ENCODE data around the gene CFAP54.

DNA sequence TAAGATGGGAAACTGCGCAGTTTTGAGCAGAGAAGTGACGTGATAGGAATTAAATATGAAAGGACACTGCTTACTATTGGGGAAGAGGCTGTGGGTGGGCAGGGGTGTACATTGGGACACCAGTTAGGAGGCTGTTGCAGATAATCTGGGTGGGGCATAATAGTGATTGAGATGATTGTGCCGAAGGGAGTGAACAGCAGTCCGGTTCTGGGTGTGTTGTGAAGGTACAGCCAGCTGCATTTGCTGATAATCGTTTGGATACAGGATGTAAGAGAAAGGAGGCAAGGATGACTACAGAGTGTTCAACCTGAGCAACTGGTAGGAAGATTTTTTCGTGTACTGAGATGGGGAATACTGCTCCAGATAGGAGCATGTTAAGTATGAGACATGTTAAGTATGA, 212.5 kb downstream of the CFAP54 start:
- TF ChIP-seq, protein P1, sequence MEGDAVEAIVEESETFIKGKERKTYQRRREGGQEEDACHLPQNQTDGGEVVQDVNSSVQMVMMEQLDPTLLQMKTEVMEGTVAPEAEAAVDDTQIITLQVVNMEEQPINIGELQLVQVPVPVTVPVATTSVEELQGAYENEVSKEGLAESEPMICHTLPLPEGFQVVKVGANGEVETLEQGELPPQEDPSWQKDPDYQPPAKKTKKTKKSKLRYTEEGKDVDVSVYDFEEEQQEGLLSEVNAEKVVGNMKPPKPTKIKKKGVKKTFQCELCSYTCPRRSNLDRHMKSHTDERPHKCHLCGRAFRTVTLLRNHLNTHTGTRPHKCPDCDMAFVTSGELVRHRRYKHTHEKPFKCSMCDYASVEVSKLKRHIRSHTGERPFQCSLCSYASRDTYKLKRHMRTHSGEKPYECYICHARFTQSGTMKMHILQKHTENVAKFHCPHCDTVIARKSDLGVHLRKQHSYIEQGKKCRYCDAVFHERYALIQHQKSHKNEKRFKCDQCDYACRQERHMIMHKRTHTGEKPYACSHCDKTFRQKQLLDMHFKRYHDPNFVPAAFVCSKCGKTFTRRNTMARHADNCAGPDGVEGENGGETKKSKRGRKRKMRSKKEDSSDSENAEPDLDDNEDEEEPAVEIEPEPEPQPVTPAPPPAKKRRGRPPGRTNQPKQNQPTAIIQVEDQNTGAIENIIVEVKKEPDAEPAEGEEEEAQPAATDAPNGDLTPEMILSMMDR (IDR thresholded peaks at IDR 0.05) = no peak
- no peak for TF ChIP-seq POLR2A (IDR thresholded peaks at IDR 0.05)

Measured in upper lobe of left lung (tissue), 4 donors.